22Rv1 (cell line): Measurements from ENCODE around the gene RHOBTB3.

Experiments used
- CTCF ChIP-seq: fragments of 450-650 bp; IDR thresholded peaks from 2 replicates; pipeline ENCODE4 v1.5.1; 2017; ENCODE audit warnings: mild to moderate bottlenecking
- ZFX ChIP-seq: fragments of 450-650 bp; IDR thresholded peaks from 2 replicates; pipeline ENCODE4 v1.6.1; 2017; ENCODE audit warnings: antibody characterized with exemption, borderline replicate concordance

GRCh38 chr5:95686651-95687050 lies 44.5 kb upstream of the RHOBTB3 start:
- TF ChIP-seq CTCF (no peak), ZFX (no peak)
